Ovary (tissue), 3 donors: Measurements from ENCODE around the gene ZDHHC1.

Source experiments
- EP300 ChIP-seq: sonication (generic); formaldehyde crosslinking; IDR thresholded peaks from one replicate; pipeline ENCODE4 v1.6.1; 2017; ENCODE audit warnings: antibody characterized with exemption
- POLR2A ChIP-seq: fragments of 450-650 bp; IDR thresholded peaks from one replicate; pipeline ENCODE4 v1.6.1; 2017; ENCODE audit warnings: antibody characterized with exemption, mild to moderate bottlenecking, moderate library complexity
- TF ChIP-seq, protein P1 (sequence below), 3 donors: fragments of 450-650 bp in 2 of 3; fragments of 200-600 bp in 1 of 3; IDR thresholded peaks; one replicate each; pipeline versions ENCODE4 v1.5.1 to v1.8.0; 2016 to 2022; ENCODE audit warnings: antibody characterized with exemption in 3 of 3, mild to moderate bottlenecking in 1 of 3
- donor health status: DM: no; HTN: no; CAD: no.

- TF ChIP-seq, protein P1, sequence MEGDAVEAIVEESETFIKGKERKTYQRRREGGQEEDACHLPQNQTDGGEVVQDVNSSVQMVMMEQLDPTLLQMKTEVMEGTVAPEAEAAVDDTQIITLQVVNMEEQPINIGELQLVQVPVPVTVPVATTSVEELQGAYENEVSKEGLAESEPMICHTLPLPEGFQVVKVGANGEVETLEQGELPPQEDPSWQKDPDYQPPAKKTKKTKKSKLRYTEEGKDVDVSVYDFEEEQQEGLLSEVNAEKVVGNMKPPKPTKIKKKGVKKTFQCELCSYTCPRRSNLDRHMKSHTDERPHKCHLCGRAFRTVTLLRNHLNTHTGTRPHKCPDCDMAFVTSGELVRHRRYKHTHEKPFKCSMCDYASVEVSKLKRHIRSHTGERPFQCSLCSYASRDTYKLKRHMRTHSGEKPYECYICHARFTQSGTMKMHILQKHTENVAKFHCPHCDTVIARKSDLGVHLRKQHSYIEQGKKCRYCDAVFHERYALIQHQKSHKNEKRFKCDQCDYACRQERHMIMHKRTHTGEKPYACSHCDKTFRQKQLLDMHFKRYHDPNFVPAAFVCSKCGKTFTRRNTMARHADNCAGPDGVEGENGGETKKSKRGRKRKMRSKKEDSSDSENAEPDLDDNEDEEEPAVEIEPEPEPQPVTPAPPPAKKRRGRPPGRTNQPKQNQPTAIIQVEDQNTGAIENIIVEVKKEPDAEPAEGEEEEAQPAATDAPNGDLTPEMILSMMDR (IDR thresholded peaks at IDR 0.05) = peak in 2 of 3 donors; percentile 26 to 30
- TF ChIP-seq POLR2A (no peak), EP300 (no peak)
These were observed 40.3 kb upstream of the ZDHHC1 start for GRCh38 chr16:67456391-67457081.
